Heart left ventricle (tissue), 16 donors: ENCODE data around the gene ABHD17C. TPM values are rescaled to one million over a fixed set of nuclear protein-coding genes. Genes with fewer than 3 reads are reported as not detected.
A peak's percentile ranks its signal among the peaks of the same experiment; 100 is the strongest.

ENCODE experiments used
- ATAC-seq, 4 donors: fragments of 200-7000 bp; cut with Tn5 transposase; one replicate each; pipeline ENCODE4 v1.9.1; 2020 to 2022; ENCODE audit warnings: moderate library complexity in 4 of 4, mild to moderate bottlenecking in 3 of 4, moderate number of reproducible peaks in 1 of 4
- DNase-seq, 5 donors: peaks; one replicate each; pipeline ENCODE4 v3.0.0-alpha.2; 2020
- H3K27ac ChIP-seq, 12 donors: fragments of 200-600 bp; sonication (generic) in 4 of 12; one replicate each; pipeline versions ENCODE4 v1.5.0 to v1.8.0; 2016 to 2022; ENCODE audit warnings: mild to moderate bottlenecking in 2 of 12
- H3K27me3 ChIP-seq, 9 donors: fragments of 200-600 bp; sonication (generic) in 2 of 9; one replicate each; pipeline versions ENCODE4 v1.5.1 to v1.8.0; 2016 to 2022; ENCODE audit warnings: mild to moderate bottlenecking in 3 of 9
- H3K36me3 ChIP-seq, 9 donors: fragments of 200-600 bp; sonication (generic) in 2 of 9; one replicate each; pipeline versions ENCODE4 v1.5.0 to v1.8.0; 2018 to 2022; ENCODE audit warnings: mild to moderate bottlenecking in 2 of 9
- H3K4me1 ChIP-seq, 12 donors: fragments of 200-600 bp; sonication (generic) in 4 of 12; one replicate each; pipeline versions ENCODE4 v1.5.0 to v1.8.0; 2016 to 2022; ENCODE audit warnings: mild to moderate bottlenecking in 3 of 12
- H3K4me3 ChIP-seq, 12 donors: fragments of 200-600 bp; sonication (generic) in 4 of 12; one replicate each; pipeline versions ENCODE4 v1.5.0 to v1.8.0; 2017 to 2022; ENCODE audit warnings: mild to moderate bottlenecking in 9 of 12, moderate library complexity in 4 of 12
- H3K9me3 ChIP-seq, 12 donors: fragments of 200-600 bp; sonication (generic) in 4 of 12; one replicate each; pipeline versions ENCODE4 v1.5.0 to v1.8.0; 2016 to 2022; ENCODE audit warnings: mild to moderate bottlenecking in 1 of 12
- POLR2A ChIP-seq, 2 donors: fragments of 450-650 bp; IDR thresholded peaks; one replicate each; pipeline ENCODE4 v1.6.1; 2017; ENCODE audit warnings: antibody characterized with exemption in 2 of 2, mild to moderate bottlenecking in 2 of 2, moderate library complexity in 2 of 2
- WGBS, 4 donors: extraction: QIAGEN DNeasy Blood & Tissue Kit in 2 of 4; methylation state at CpG; one replicate each; pipeline versions ENCODE4 v1.1.5 to v1.1.7; 2013 to 2018; 5-methylcytosine and 5-hydroxymethylcytosine counted together
- intact Hi-C, 10 donors: fragments of 100-400 bp; cut with DNase I; formaldehyde crosslinking; loops; one replicate each; pipeline versions ENCODE4 v1.11.1 to v1.14.2; 2022
- polyA plus RNA-seq, 2 donors: library from polyadenylated mRNA; stranded (reverse); fragments of 200-250 nt; gene quantifications; one replicate each; pipeline ENCODE4 v1.2.3, GENCODE V29; 2013
- total RNA-seq, 9 donors: library from RNA; depleted of rRNA in 2 of 9; stranded (reverse); fragments of >200 nt in 2 of 9; fragmentation: NEBNext Ultra II Directional in 3 of 9; extraction: Animal tissue kit (Norgen Biotek cat#: 25700) in 3 of 9; gene quantifications; one replicate each; pipeline versions ENCODE4 v1.1.0 to v1.2.4, GENCODE V29; 2016 to 2023
- TF ChIP-seq, protein P1 (sequence below), 12 donors: fragments of 200-600 bp; sonication (generic) in 4 of 12; IDR thresholded peaks; one replicate each; pipeline versions ENCODE4 v1.5.0 to v1.8.0; 2018 to 2022; ENCODE audit warnings: antibody characterized with exemption in 12 of 12, mild to moderate bottlenecking in 5 of 12
- donor health status: ischemic (EF 13 %, LVEDD 7.1; RV severe dilation, severe dysfunction).
- donor health status: healthy with polysubstance abuse.
- donor health status: DM: no; HTN: yes; CAD: no.
- donor health status: DM: no; HTN: no; CAD: no.
- donor health status: ischemic (EF 25% LVEDD 6.9; RV normal size, moderate dysfunction).
- donor health status: ischemic (EF 25% LVEDD 5.7; RV mildly dilated, moderate dysfunction).
- donor health status: healthy.
- donor health status: DM: yes; HTN: yes; CAD: no.
- donor health status: ischemic (EF 35%, LVEDD 5.7; RV mildly dilated, moderate dysfunction).
- donor health status: nonischemic (EF 11% LVEDD 7.7; RV severe dilation, severe dysfunction).
- donor health status: DM: yes; HTN: yes; CAD: no.
- donor health status: PGD.
- donor health status: ischemic (EF 29% LVEDD 5.4; RV normal size, mild dysfunction).
- donor health status: nonischemic (EF 23%, LVEDD 6.1; RV moderate dilation, normal function).

The ABHD17C gene
- total and polyA plus RNA-seq, 11 donors: 2.8 to 10.2 (median 5.6) TPM

DNA sequence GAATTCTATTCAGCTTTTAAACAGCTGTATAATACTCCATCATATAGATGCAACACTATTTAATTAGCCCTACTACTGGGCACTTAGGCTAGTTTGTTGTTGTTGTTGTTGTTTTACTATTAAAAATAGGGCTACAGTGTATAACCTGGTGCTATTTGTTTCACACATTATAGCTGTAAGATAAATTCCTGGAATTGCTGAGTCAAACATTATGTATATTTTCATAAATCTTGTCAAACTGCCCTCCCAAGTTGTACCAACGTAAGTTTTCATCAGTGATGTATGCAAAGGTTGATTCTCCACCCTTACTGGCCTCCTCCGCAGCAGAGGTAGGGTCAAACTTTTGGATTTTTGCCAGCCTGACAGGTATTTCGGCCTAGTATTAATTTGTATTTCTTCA, 80.2 kb downstream of the ABHD17C start:
- H3K4me1 ChIP-seq: peaks cover 2 to 43% (median 28%) of the 10 kb centered on the region in 12 donors
- no peak for TF ChIP-seq POLR2A (IDR thresholded peaks at IDR 0.05)
- TF ChIP-seq, protein P1, sequence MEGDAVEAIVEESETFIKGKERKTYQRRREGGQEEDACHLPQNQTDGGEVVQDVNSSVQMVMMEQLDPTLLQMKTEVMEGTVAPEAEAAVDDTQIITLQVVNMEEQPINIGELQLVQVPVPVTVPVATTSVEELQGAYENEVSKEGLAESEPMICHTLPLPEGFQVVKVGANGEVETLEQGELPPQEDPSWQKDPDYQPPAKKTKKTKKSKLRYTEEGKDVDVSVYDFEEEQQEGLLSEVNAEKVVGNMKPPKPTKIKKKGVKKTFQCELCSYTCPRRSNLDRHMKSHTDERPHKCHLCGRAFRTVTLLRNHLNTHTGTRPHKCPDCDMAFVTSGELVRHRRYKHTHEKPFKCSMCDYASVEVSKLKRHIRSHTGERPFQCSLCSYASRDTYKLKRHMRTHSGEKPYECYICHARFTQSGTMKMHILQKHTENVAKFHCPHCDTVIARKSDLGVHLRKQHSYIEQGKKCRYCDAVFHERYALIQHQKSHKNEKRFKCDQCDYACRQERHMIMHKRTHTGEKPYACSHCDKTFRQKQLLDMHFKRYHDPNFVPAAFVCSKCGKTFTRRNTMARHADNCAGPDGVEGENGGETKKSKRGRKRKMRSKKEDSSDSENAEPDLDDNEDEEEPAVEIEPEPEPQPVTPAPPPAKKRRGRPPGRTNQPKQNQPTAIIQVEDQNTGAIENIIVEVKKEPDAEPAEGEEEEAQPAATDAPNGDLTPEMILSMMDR (IDR thresholded peaks at IDR 0.05): no peak
- no peaks in the 10 kb centered on the region for H3K36me3 ChIP-seq
- H3K27ac ChIP-seq: no peak overlapping the region
- H3K27me3 ChIP-seq: peaks cover 0 to 31% (median 17%) of the 10 kb centered on the region in 9 donors
- intact Hi-C loops: loop anchor here in 8 of 10 donors (5.0 to 10.0 kb wide), 7 partner anchors 153 to 318 kb away; no protein-coding TSS in a partner anchor
- DNase-seq (no peak), ATAC-seq (no peak)
- H3K4me3 ChIP-seq: no peak overlapping the region
- H3K9me3 ChIP-seq: no peaks in the 10 kb centered on the region
- 96 to 100% (median 98%) methylated on average over 3 of the region's 3 CpGs for WGBS, 4 donors

DNA sequence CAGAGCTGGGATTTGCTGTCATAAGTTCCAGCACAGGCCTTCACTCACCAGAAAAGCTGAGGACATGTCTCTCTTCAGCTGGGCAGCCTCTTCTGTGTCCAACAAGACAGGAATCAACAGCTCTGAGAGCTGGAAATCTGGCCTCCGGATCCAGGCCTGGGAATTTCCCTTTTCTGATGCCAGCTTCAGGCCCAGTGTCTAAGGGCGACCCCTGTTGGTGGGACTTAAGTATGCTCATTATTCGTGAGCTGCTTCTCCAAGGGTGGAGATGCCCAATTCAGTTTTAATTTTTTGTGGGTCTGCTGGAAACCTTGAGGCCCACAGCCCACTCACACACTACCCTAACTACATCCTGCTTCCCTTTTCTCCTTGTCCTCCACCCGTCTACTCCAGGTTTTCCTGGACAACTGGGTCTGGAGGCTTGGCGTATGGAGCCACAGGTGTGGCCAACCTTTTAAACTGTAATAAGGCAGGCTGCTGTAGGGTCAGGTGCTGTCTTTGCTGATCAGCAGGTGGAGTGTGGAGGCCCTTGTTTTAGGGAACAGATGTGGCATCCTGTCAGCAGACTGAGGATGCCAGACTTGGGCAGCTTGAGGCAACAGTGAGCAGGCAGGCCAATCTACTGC, 81.4 kb downstream of the ABHD17C start:
- intact Hi-C loops: loop anchor here (1.0 to 10.0 kb wide), 13 partner anchors 154 to 322 kb away; no protein-coding TSS in a partner anchor
- Histone ChIP-seq H3K36me3 (no peaks in the 10 kb centered on the region), H3K4me3 (no peak overlapping the region), H3K27me3 (peaks cover 0 to 43% (median 19%) of the 10 kb centered on the region in 9 donors), H3K9me3 (no peaks in the 10 kb centered on the region), H3K4me1 (peaks cover 2 to 49% (median 31%) of the 10 kb centered on the region in 12 donors), H3K27ac (peak overlapping the region in 2 of 12 donors; percentile 40 to 58)
- 30 to 33% (median 30%) methylated on average over 5 of the region's 5 CpGs for WGBS, 4 donors
- DNase-seq (peak; percentile 64 to 77 (median 72)), ATAC-seq (peak; percentile 38 to 66 (median 57))
- TF ChIP-seq, protein P1 (IDR thresholded peaks at IDR 0.05): peak; percentile 74 to 89 (median 83)
- no peak for TF ChIP-seq POLR2A (IDR thresholded peaks at IDR 0.05)

DNA sequence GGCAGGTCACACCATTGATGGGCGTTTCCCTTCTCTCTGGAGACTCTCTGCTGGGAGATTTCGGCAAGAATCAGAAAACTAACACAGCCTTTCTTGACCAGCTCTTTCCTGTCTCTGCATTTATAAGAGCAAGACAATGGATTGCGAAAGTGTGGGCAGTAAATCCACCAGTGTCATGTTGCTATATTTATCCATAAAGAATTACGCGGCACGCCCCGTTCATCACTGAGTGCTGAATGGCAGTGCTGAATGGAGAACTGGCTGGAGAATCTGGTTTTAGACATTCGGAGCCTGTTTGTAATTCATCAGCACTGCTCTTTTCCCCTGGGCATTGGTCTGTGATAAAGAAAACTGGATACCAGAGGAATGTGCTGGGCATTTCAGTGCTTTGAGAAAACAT, 82.0 kb downstream of the ABHD17C start:
- Histone ChIP-seq H3K4me1 (peaks cover 2 to 49% (median 31%) of the 10 kb centered on the region in 12 donors), H3K9me3 (no peaks in the 10 kb centered on the region), H3K4me3 (no peak overlapping the region), H3K27ac (peak overlapping the region in 2 of 12 donors; percentile 40 to 58), H3K27me3 (peaks cover 0 to 47% (median 19%) of the 10 kb centered on the region in 9 donors), H3K36me3 (no peaks in the 10 kb centered on the region)
- TF ChIP-seq, protein P1 (IDR thresholded peaks at IDR 0.05): no peak
- no peak for TF ChIP-seq POLR2A (IDR thresholded peaks at IDR 0.05)
- DNase-seq (peak in 2 of 5 donors; percentile 48 to 56), ATAC-seq (peak; percentile 59 to 74 (median 66))
- intact Hi-C loops: loop anchor here in 8 of 10 donors (2.0 to 10.0 kb wide), 10 partner anchors 155 to 322 kb away; no protein-coding TSS in a partner anchor
- 12 to 29% (median 20%) methylated on average over 8 of the region's 8 CpGs for WGBS, 4 donors

DNA sequence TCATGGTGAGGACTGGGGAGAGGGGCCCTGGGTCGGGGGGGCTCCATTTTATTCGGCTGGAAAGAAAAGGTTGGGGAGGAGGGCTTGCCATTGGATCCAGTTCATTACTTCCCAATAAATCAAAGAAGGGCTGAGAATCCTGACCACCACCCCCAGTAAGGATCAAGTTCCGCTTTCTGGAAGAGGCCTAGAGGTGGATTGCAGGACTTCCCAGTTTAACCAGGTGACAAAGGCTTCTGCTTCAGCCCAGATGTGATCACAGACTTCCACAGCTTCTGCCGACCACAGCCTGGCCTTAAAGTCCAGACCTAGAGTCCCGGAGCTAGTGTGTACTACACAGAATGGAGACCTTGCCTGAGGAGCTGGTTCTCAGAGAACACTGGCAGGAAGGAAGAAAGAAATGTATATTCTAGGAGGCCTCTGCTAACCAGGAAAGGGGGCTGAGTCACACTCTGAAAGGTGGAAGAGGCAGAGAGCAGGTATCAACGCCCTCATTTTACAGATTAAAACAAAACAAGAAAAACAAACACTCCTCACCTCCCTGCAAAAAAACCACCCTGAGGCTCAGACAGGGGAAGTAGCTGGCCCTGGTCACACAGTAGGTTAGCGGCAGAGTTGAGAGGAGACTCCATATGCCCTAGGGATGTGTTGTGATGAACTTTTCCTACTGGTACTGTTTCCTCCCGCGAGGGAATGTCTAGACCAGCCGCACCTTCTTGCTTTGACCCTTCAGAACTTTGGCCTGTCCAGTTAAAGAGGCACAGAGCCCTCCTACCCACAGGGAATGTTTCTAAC, 82.9 kb downstream of the ABHD17C start:
- intact Hi-C loops: loop anchor here in 9 of 10 donors (1.0 to 10.0 kb wide), 14 partner anchors 156 to 323 kb away; no protein-coding TSS in a partner anchor
- Histone ChIP-seq H3K4me1 (peaks cover 2 to 49% (median 31%) of the 10 kb centered on the region in 12 donors), H3K4me3 (no peak overlapping the region), H3K36me3 (no peaks in the 10 kb centered on the region), H3K27me3 (peaks cover 0 to 47% (median 19%) of the 10 kb centered on the region in 9 donors), H3K27ac (no peak overlapping the region), H3K9me3 (no peaks in the 10 kb centered on the region)
- ATAC-seq (no peak), DNase-seq (no peak)
- 77 to 86% (median 82%) methylated on average over 10 of the region's 10 CpGs for WGBS, 4 donors
- TF ChIP-seq POLR2A (IDR thresholded peaks at IDR 0.05): no peak
- TF ChIP-seq, protein P1 (IDR thresholded peaks at IDR 0.05): no peak
